Tibial nerve (tissue), 4 donors: ENCODE data around the gene ZFPM1.

ENCODE experiments used
- CTCF ChIP-seq, 5 experiments: fragments of 200-600 bp in 3 of 5; fragments of 450-650 bp in 2 of 5; sonication (generic) in 3 of 5; IDR thresholded peaks; one replicate each; pipeline ENCODE4 v1.5.1; 2016 to 2019; ENCODE audit warnings: antibody characterized with exemption in 5 of 5, mild to moderate bottlenecking in 3 of 5, moderate library complexity in 2 of 5
- EP300 ChIP-seq, 2 donors: sonication (generic); formaldehyde crosslinking; IDR thresholded peaks; one replicate each; pipeline ENCODE4 v1.6.1; 2017; ENCODE audit warnings: antibody characterized with exemption in 2 of 2, mild to moderate bottlenecking in 1 of 2
- POLR2A ChIP-seq, 2 donors: fragments of 450-650 bp; IDR thresholded peaks; one replicate each; pipeline ENCODE4 v1.6.1; 2017; ENCODE audit warnings: antibody characterized with exemption in 2 of 2, mild to moderate bottlenecking in 2 of 2, moderate library complexity in 2 of 2

DNA sequence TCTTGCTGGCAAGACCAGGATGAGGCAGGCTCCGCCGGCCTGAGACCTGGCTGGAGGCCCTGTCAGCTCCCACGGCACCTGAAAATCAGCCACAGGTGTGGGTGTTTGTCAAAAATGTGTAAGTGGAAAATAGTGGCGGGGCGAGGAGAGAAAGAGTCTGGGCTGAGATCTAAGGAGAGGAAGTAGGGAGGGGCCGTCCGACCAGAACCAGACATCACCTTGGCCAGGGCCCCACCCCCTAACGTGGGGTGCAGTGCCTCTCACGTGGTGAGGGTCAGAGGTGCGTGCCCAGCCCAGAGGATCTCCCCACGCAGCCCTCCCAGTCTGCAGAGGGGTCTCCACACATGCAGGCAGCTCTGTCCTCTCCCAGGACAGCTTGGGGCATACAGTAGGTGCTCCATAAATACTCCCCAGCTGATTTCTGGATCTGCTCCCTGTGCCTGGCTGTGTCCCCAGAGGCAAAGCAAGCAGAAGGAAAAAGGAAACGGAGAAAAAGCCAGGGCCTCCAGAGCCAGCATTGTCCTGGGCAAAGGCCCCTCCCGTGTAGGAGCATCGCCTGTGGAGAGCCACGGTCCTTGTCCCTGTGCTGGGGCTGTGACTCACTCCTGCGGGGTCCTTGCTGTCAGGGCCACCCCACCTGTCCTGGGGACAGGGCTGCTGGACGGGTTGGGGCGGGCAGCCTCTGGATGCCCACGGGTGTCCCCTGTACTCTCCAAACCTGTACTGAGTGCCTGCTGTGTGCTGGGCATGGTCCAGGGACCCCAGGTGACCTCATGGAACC is 16.7 kb downstream of the ZFPM1 start:
- TF ChIP-seq CTCF (IDR thresholded peaks at IDR 0.05), result no peak
- TF ChIP-seq POLR2A (IDR thresholded peaks at IDR 0.05), result no peak
- TF ChIP-seq EP300 (IDR thresholded peaks at IDR 0.05), result no peak
